ENCODE data around the gene NT5DC2. TPM values are rescaled to one million over a fixed set of nuclear protein-coding genes. Genes with fewer than 3 reads are reported as not detected.

NT5DC2 gene
- total RNA-seq: 10 to 100 TPM in 1 of 3 donors, 1 to 10 TPM in 2; 2.2 to 10.7 (median 2.2) TPM
- 1.6 TPM for total RNA-seq (2013)

DNA sequence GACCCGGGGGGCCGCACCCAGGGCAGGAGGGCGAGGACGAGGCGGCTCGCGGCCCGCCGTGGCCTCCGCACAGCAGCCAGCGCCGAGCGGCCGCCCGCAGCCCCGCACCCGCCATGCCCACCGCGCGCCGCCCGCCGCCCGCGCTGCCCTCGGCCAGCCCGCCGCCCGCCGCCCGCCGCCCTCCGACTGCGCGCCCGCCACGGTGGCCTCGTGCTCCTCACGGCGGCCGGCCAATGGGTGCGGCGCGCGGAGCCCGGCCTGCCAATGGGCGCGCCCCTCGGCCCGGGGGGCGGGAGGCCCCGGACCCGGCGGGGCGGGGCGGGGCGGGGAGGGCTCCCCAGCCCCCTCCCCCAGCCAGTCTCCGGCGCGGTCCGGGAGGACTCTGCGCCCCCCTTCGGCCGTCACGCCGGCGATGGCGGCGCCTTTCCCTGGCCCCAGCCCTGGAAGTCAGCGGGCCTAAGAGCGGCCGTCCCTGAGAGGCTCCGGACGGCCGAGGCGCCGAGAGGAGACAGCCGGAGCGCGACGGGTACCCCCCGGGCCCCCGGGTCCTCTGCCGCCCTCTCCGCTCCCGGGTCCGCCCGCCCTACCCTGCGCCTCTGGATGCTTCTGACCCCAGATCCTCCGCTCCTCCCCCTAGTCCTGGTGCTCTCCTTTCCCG, at the start of gene NT5DC2:
NT5DC2 (minus strand) TSS at position 235 of the 658 bp plus-strand sequence; CDS start at position 115, 120 bp downstream.
- no peaks in the 10 kb centered on the region for H3K9me3 Mint-ChIP-seq
- WGBS (ENCODE audit: insufficient coverage): 3% methylated on average over 91 of the region's 91 CpGs
- ATAC-seq (peak; percentile 30 to 43 (median 43)), DNase-seq (peak; percentile 53 to 78)
- H3K27me3 ChIP-seq (ENCODE audit: control insufficient read depth, insufficient read depth, low read length): no peaks in the 10 kb centered on the region
- no peaks in the 10 kb centered on the region for H3K27me3 Mint-ChIP-seq (ENCODE audit: low read depth in 2 of 2)
- H3K27ac ChIP-seq (ENCODE audit: low read length): no peak within 1 kb of the TSS
- H3K4me1 Mint-ChIP-seq: peaks cover 35 to 44% of the 10 kb centered on the region in 2 donors
- peaks cover 42% of the 10 kb centered on the region for H3K4me1 ChIP-seq (ENCODE audit: control insufficient read depth, insufficient read depth, low read length)
- no peaks in the 10 kb centered on the region for H3K36me3 Mint-ChIP-seq
- no peaks in the 10 kb centered on the region for H3K9me3 ChIP-seq (ENCODE audit: control insufficient read depth, insufficient read depth, low read length)
- H3K27ac Mint-ChIP-seq: peak within 1 kb of the TSS; percentile 75 to 96
- TF ChIP-seq, protein P1, sequence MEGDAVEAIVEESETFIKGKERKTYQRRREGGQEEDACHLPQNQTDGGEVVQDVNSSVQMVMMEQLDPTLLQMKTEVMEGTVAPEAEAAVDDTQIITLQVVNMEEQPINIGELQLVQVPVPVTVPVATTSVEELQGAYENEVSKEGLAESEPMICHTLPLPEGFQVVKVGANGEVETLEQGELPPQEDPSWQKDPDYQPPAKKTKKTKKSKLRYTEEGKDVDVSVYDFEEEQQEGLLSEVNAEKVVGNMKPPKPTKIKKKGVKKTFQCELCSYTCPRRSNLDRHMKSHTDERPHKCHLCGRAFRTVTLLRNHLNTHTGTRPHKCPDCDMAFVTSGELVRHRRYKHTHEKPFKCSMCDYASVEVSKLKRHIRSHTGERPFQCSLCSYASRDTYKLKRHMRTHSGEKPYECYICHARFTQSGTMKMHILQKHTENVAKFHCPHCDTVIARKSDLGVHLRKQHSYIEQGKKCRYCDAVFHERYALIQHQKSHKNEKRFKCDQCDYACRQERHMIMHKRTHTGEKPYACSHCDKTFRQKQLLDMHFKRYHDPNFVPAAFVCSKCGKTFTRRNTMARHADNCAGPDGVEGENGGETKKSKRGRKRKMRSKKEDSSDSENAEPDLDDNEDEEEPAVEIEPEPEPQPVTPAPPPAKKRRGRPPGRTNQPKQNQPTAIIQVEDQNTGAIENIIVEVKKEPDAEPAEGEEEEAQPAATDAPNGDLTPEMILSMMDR (IDR thresholded peaks at IDR 0.05): no peak
- intact Hi-C loops (cut with micrococcal nuclease): no loop called here
- H3K4me3 Mint-ChIP-seq: peak within 1 kb of the TSS; percentile 98
- H3K36me3 ChIP-seq (ENCODE audit: control insufficient read depth, insufficient read depth, low read length): no peaks in the 10 kb centered on the region
- H3K4me3 ChIP-seq (ENCODE audit: low read length): peak within 1 kb of the TSS; percentile 37

DNA sequence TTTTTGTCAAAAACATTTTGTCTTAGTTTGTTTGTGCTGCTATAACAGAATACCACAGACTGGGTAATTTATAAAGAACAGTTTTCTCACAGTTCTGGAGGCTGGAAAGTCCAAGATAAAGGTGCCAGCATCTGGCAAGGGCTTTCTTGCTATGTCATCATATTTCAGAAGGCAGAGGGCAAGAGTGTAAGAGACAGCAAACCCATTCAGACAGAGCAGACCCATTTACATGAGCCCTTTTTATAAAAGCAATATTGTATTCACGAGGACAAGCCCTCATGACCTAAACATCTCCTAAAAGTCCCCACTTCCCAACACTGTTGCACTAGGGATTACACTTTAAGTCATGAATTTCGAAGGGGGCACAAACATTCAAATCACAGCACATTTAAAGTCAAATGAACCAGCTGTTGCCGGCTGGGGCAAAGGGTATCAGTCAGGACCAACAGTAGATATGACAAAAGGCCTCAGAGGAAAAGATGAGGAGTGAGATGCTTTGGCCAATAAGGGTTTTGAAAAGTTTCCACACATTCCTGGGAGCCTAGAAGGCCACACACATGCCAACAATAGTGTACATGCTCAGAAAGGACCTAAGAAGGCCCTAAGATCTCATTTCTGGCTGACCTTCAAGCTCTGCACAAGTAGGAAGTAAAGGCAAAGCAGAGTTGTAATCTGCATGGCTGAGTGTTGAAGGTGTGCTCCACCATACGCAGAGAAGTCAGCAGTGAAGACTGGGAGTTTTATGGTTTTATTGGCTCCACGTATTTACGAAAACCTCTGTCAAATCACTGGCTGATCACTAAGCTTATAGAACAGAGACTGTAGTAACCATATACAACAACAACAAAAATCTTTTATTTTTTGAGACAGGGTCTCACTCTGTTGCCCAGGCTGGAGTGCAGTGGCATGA, 40.7 kb upstream of the NT5DC2 start:
- ATAC-seq (no peak), DNase-seq (no peak)
- no peaks in the 10 kb centered on the region for H3K9me3 Mint-ChIP-seq
- no peaks in the 10 kb centered on the region for H3K27me3 Mint-ChIP-seq (ENCODE audit: low read depth in 2 of 2)
- no peak overlapping the region for H3K4me3 ChIP-seq (ENCODE audit: low read length)
- no peak overlapping the region for H3K4me3 Mint-ChIP-seq
- H3K4me1 Mint-ChIP-seq: no peaks in the 10 kb centered on the region
- no peaks in the 10 kb centered on the region for H3K27me3 ChIP-seq (ENCODE audit: control insufficient read depth, insufficient read depth, low read length)
- no peak overlapping the region for H3K27ac ChIP-seq (ENCODE audit: low read length)
- H3K4me1 ChIP-seq (ENCODE audit: control insufficient read depth, insufficient read depth, low read length): no peaks in the 10 kb centered on the region
- H3K36me3 Mint-ChIP-seq: peaks cover 29% of the 10 kb centered on the region
- H3K9me3 ChIP-seq (ENCODE audit: control insufficient read depth, insufficient read depth, low read length): no peaks in the 10 kb centered on the region
- TF ChIP-seq, protein P1 (IDR thresholded peaks at IDR 0.05): no peak
- peak overlapping the region in 1 of 2 donors; percentile 28 for H3K27ac Mint-ChIP-seq
- intact Hi-C loops (cut with micrococcal nuclease): no loop called here
- peaks cover 54% of the 10 kb centered on the region for H3K36me3 ChIP-seq (ENCODE audit: control insufficient read depth, insufficient read depth, low read length)
- WGBS (ENCODE audit: insufficient coverage): 95% methylated on average over 6 of the region's 6 CpGs

DNA sequence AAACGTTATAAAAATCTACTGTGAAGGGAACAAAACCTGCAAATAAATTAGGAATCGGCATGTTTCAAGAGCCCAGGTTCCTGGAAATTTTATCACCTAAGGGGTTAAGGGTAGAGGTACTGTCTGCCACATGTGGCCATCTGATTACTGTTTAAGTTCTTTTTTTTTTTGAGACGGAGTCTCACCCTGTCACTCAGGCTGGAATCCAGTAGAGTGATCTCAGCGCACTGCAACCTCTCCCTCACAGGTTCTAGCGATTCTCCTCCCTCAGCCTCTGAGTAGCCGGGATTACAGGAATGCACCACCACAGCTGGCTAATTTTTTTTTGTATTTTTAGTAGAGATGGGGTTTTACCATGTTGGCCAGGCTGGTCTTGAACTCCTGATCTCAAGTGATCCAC, 38.6 kb upstream of the NT5DC2 start:
- H3K27ac Mint-ChIP-seq: no peak overlapping the region
- 85% methylated on average over 5 of the region's 6 CpGs for WGBS (ENCODE audit: insufficient coverage)
- H3K4me3 Mint-ChIP-seq: no peak overlapping the region
- no peaks in the 10 kb centered on the region for H3K4me1 Mint-ChIP-seq
- Histone ChIP-seq H3K36me3 (ENCODE audit: control insufficient read depth, insufficient read depth, low read length) (peaks cover 34% of the 10 kb centered on the region), H3K27ac (ENCODE audit: low read length) (no peak overlapping the region), H3K4me1 (ENCODE audit: control insufficient read depth, insufficient read depth, low read length) (no peaks in the 10 kb centered on the region), H3K4me3 (ENCODE audit: low read length) (no peak overlapping the region), H3K27me3 (ENCODE audit: control insufficient read depth, insufficient read depth, low read length) (no peaks in the 10 kb centered on the region), H3K9me3 (ENCODE audit: control insufficient read depth, insufficient read depth, low read length) (no peaks in the 10 kb centered on the region)
- intact Hi-C loops (cut with micrococcal nuclease): no loop called here
- ATAC-seq (no peak), DNase-seq (no peak)
- H3K27me3 Mint-ChIP-seq (ENCODE audit: low read depth in 2 of 2): no peaks in the 10 kb centered on the region
- peaks cover 15% of the 10 kb centered on the region for H3K36me3 Mint-ChIP-seq
- H3K9me3 Mint-ChIP-seq: no peaks in the 10 kb centered on the region
- TF ChIP-seq, protein P1 (IDR thresholded peaks at IDR 0.05): no peak
